K562 (cell line): ENCODE measurements around the gene F11R. TPM values are rescaled to one million over a fixed set of nuclear protein-coding genes. Genes with fewer than 3 reads are reported as not detected.

ENCODE experiments used
- ATAC-seq: fragments of 200-7000 bp; cut with Tn5 transposase; 3 replicates; pipeline ENCODE4 v1.9.1; 2020; ENCODE audit warnings: moderate library complexity
- BruUV-seq: library from RNA; stranded (reverse); fragments of 400-500 nt; replicated peaks from 2 replicates; lab custom pipeline; 2021; lab: Mats Ljungman, UMichigan
- CTCF ChIA-PET: fragments of 300-600 bp; formaldehyde crosslinking; extraction: SDS; loops from one replicate; lab custom pipeline; 2021; ENCODE audit warnings: low intra/inter-chr PET ratio; lab: Yijun Ruan, JAX
- POLR2A ChIA-PET: fragments of 300-600, 350-650 bp; sonication (Branson Sonifier 250); formaldehyde crosslinking; extraction: SDS; loops from one replicate; lab custom pipeline; 2021; ENCODE audit warnings: antibody characterized with exemption, inconsistent platforms; lab: Yijun Ruan, JAX
- DNase-seq, 4 experiments: peaks; one replicate each; pipeline versions ENCODE4 v3.0.0 to v3.0.0-alpha.2; 2011 to 2018; ENCODE audit warnings: low spot score in 3 of 4, mixed read lengths in 3 of 4; ENCODE audit errors: extremely low read depth in 1 of 4
- FAIRE-seq: peaks from 2 replicates; lab custom pipeline; 2011; peaks lifted over from hg19 to GRCh38; lab: Jason Lieb, UNC
- H2AFZ ChIP-seq: 2 replicates; pipeline ENCODE4 v1.6.0; 2011; ENCODE audit warnings: low read depth, low read length, control low read depth, inconsistent platforms
- H3K27ac ChIP-seq: fragments of 200-600 bp; 3 replicates; pipeline ENCODE4 v1.8.0; 2011; ENCODE audit warnings: low read depth, mild to moderate bottlenecking, control low read depth, inconsistent platforms, low read length, moderate library complexity, mixed read lengths; ENCODE audit errors: extremely low read depth
- H3K27me3 ChIP-seq, 2 experiments: fragments of 300-600 bp in 1 of 2; 2 replicates in 1 of 2; 3 replicates in 1 of 2; pipeline versions ENCODE4 v1.6.0 to v1.8.0; 2011; ENCODE audit warnings: inconsistent platforms in 2 of 2, low read length in 2 of 2, mild to moderate bottlenecking in 1 of 2, mixed read lengths in 1 of 2, moderate library complexity in 1 of 2; ENCODE audit not compliant: control insufficient read depth in 2 of 2, insufficient read depth in 2 of 2
- H3K36me3 ChIP-seq: fragments of 300-600 bp; 3 replicates; pipeline ENCODE4 v1.8.0; 2011; ENCODE audit warnings: mild to moderate bottlenecking, low read length, inconsistent platforms; ENCODE audit not compliant: control insufficient read depth, insufficient read depth
- H3K4me1 ChIP-seq, 2 experiments: fragments of 200-600 bp in 1 of 2; replicated peaks in 1 of 2; 2 replicates in 1 of 2; 3 replicates in 1 of 2; pipeline versions ENCODE4 v1.5.1 to v1.8.0; 2011; ENCODE audit warnings: inconsistent platforms in 2 of 2, low read length in 2 of 2, mild to moderate bottlenecking in 1 of 2, mixed read lengths in 1 of 2, moderate library complexity in 1 of 2; ENCODE audit not compliant: control insufficient read depth in 2 of 2, insufficient read depth in 2 of 2
- H3K4me2 ChIP-seq: 2 replicates; pipeline ENCODE4 v1.6.1; 2011; ENCODE audit warnings: low read length, control low read depth, inconsistent platforms, mixed read lengths; ENCODE audit not compliant: insufficient read depth
- H3K4me3 ChIP-seq: fragments of 200-600 bp; sonication (generic), shearing (Covaris generic); 2 replicates; pipeline ENCODE4 v1.5.1; 2016; ENCODE audit warnings: control low read depth, inconsistent platforms
- H3K79me2 ChIP-seq: fragments of 200-600 bp; 3 replicates; pipeline ENCODE4 v1.8.0; 2011; ENCODE audit warnings: low read length, inconsistent platforms; ENCODE audit not compliant: control insufficient read depth, insufficient read depth
- H3K9ac ChIP-seq, 2 experiments: 2 replicates each; pipeline versions ENCODE4 v1.6.0 to v1.6.1; 2011; ENCODE audit warnings: low read depth in 2 of 2, low read length in 2 of 2, control low read depth in 1 of 2, inconsistent platforms in 1 of 2, mild to moderate bottlenecking in 1 of 2, mixed read lengths in 1 of 2; ENCODE audit not compliant: insufficient read depth in 1 of 2
- H3K9me1 ChIP-seq: one replicate; pipeline ENCODE4 v1.6.0; 2011; ENCODE audit warnings: inconsistent platforms, mild to moderate bottlenecking, low read length, moderate library complexity; ENCODE audit not compliant: control insufficient read depth, insufficient read depth
- H3K9me3 ChIP-seq: replicated peaks from 2 replicates; pipeline ENCODE4 v1.5.1; 2011; ENCODE audit warnings: low read depth, low read length, inconsistent platforms; ENCODE audit not compliant: control insufficient read depth, insufficient read depth
- H4K20me1 ChIP-seq: replicated peaks from 2 replicates; pipeline ENCODE4 v1.6.1; 2011; ENCODE audit warnings: low read length, inconsistent platforms, mixed read lengths; ENCODE audit not compliant: control insufficient read depth, insufficient read depth
- E2F4 ChIP-seq: sonication (generic); formaldehyde crosslinking; IDR thresholded peaks from 2 replicates; pipeline ENCODE4 v1.8.0; 2022; ENCODE audit warnings: mild to moderate bottlenecking, low read depth, missing genetic modification reagents
- NFE2L1 ChIP-seq: fragments of 450-650 bp; IDR thresholded peaks from 2 replicates; pipeline ENCODE4 v1.6.1; 2016; ENCODE audit warnings: missing genetic modification characterization, low read depth, mild to moderate bottlenecking, missing compliant biosample characterization, moderate library complexity, borderline replicate concordance
- NR2C1 ChIP-seq, 2 experiments: fragments of 450-650 bp; IDR thresholded peaks; 2 replicates each; pipeline ENCODE4 v1.6.1; 2017; ENCODE audit warnings: mild to moderate bottlenecking in 2 of 2, antibody characterized with exemption in 1 of 2, inconsistent platforms in 1 of 2, missing compliant biosample characterization in 1 of 2, missing genetic modification characterization in 1 of 2
- POLR2G ChIP-seq: fragments of 200-400 bp; formaldehyde crosslinking; IDR thresholded peaks from 2 replicates; pipeline ENCODE4 v1.6.1; 2017; ENCODE audit warnings: low read depth, mild to moderate bottlenecking, antibody characterized with exemption, low read length, moderate library complexity
- PTRF ChIP-seq: fragments of 450-650 bp; IDR thresholded peaks from 2 replicates; pipeline ENCODE4 v1.6.1; 2016; ENCODE audit warnings: mild to moderate bottlenecking, missing genetic modification characterization, missing compliant biosample characterization
- RBFOX2 ChIP-seq: fragments of 200-400 bp; formaldehyde crosslinking; IDR thresholded peaks from 2 replicates; pipeline ENCODE4 v1.6.1; 2017; ENCODE audit warnings: low read depth, mild to moderate bottlenecking, low read length, moderate library complexity
- SMARCA4 ChIP-seq: fragments of 450-650 bp; IDR thresholded peaks from 2 replicates; pipeline ENCODE4 v1.6.1; 2016
- TARDBP ChIP-seq: fragments of 450-650 bp; IDR thresholded peaks from 2 replicates; pipeline ENCODE4 v1.6.1; 2016
- TEAD2 ChIP-seq: fragments of 450-650 bp; IDR thresholded peaks from 2 replicates; pipeline ENCODE4 v1.6.1; 2016; ENCODE audit warnings: missing genetic modification characterization, control low read depth, missing compliant biosample characterization
- ZNF274 ChIP-seq: IDR thresholded peaks from 2 replicates; pipeline ENCODE4 v1.6.1; 2011; ENCODE audit warnings: low read depth, mild to moderate bottlenecking, low read length, moderate library complexity, borderline replicate concordance
- WGBS: fragments of 100-300 bp; shearing (Covaris generic); methylation state at CpG from one replicate; pipeline ENCODE4 v1.1.6; 2016; ENCODE audit warnings: low coverage, mixed read lengths; ENCODE audit not compliant: insufficient coverage; ENCODE audit errors: missing lambda C conversion rate; 5-methylcytosine and 5-hydroxymethylcytosine counted together
- in situ Hi-C: fragments of 300-500 bp; cut with MboI; formaldehyde crosslinking; loops from 4 replicates; pipeline ENCODE4 v1.15.0; 2018; ENCODE audit warnings: inconsistent platforms, mixed read lengths
- intact Hi-C: fragments of 100-400 bp; cut with micrococcal nuclease; formaldehyde crosslinking; loops from 2 replicates; pipeline ENCODE4 v1.14.2; 2022
- polyA plus RNA-seq, 8 experiments: library from polyadenylated mRNA; depleted of rRNA in 4 of 8; stranded (reverse) in 5 of 8; unstranded in 3 of 8; fragments of >200 nt; fragmentation: Nextera tagmentation in 2 of 8; fragmentation: Illumina TruSeq in 1 of 8; extraction: Ambion mirVana in 2 of 8; extraction: Trizol in 1 of 8; gene quantifications; 2 replicates each; pipeline versions ENCODE4 v1.2.1 to v1.2.3, GENCODE V29; 2011 to 2014; ENCODE audit warnings: inconsistent platforms in 1 of 8, missing spikeins in 1 of 8
- total RNA-seq, 7 experiments: library from RNA; depleted of rRNA in 6 of 7; stranded (reverse); fragments of >200 nt in 6 of 7; fragmentation: Illumina TruSeq in 2 of 7; extraction: Trizol in 2 of 7; gene quantifications; 2 replicates each; pipeline versions ENCODE4 v1.2.1 to v1.2.3, GENCODE V29; 2011 to 2021; ENCODE audit warnings: low replicate concordance in 1 of 7
- TF ChIP-seq, protein P1 (sequence below): fragments of 250-450 bp; sonication (Bioruptor Pico); IDR thresholded peaks from 2 replicates; pipeline ENCODE4 v1.9.0; 2021; ENCODE audit warnings: mild to moderate bottlenecking

F11R gene
- total and polyA plus RNA-seq, 9 of the 15 experiments (the other 6 are each of a cell fraction or from before 2014, with no cell fraction given) = 27.4 to 187 (median 52.5) TPM

GRCh38 chr1:161051219-161051618 is 30.3 kb upstream of the F11R start (continued):
- TF ChIP-seq E2F4 (no peak), NFE2L1 (no peak), TARDBP (no peak), TEAD2 (no peak)
- TF ChIP-seq, all 486 proteins: peak for 0

DNA sequence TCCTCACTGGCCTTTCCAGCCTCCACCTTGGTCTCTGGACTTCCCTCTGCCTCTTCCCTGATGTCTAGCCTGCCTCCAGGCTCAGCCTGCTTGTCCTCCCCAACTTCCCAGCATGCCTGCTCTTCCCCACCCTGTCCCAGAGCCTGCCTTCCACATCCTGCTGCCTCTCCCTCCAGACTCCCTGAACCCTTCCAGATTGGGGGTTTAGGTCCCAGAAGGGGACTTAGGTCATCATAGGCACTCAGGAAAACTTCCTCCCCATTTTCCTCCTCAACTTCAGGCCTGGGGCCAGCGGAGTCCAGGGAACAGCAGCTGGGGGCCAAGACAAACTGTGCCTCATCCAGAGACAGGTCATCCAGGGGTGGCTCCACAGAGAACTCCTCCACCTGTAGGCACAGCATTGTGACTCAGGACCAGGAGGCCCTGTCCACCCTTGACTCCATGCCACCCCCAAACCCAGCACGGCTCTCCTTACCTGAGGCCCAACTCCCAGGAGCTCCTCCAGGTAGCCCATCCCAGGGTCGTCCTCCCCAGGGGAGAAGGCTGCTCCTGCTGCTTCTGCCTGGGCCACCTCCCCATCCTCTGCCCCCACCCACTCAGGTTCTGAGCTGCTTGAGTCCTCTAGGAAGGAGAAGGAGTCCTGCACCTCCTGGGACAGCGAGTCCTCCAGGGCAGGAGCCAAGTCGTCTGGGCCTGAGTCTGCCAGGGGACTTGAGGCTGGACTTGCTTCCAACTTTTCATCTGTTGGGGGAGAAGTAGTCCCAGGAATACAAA is 28.2 kb upstream of the F11R start:
- intact Hi-C loops = no loop called here
- BruUV-seq = no TSS peak
- Histone ChIP-seq H3K27me3 (no peaks in the 10 kb centered on the region), H3K9me1 (no peaks in the 10 kb centered on the region), H3K4me3 (no peak overlapping the region), H3K9ac (peak overlapping the region in 1 of 2 experiments; percentile 22; a peak in 1 of 4 replicates), H4K20me1 (no peaks in the 10 kb centered on the region), H2AFZ (no peak overlapping the region), H3K27ac (no peak overlapping the region), H3K4me2 (no peak overlapping the region), H3K9me3 (no peaks in the 10 kb centered on the region; the same call in 1 of the 2 replicates), H3K36me3 (no peaks in the 10 kb centered on the region; the same call in 2 of the 3 replicates)
- ATAC-seq = no peak
- POLR2A ChIA-PET = interaction anchor here (0.6 kb wide), 1 partner anchor 55 kb away, joined by 3 read pairs; no protein-coding TSS in a partner anchor
- TF ChIP-seq PTRF (tag) (no peak), NR2C1 (IDR thresholded peaks at IDR 0.05) (no peak), NR2C1 (tag; IDR thresholded peaks at IDR 0.05) (no peak), RBFOX2 (0 out of 2 replicates have a peak, but pooled peaks have one; percentile 24), SMARCA4 (no peak), POLR2G (0 out of 2 replicates have a peak, but pooled peaks have one; percentile 22), ZNF274 (peak; percentile 82)
- TF ChIP-seq, protein P1, sequence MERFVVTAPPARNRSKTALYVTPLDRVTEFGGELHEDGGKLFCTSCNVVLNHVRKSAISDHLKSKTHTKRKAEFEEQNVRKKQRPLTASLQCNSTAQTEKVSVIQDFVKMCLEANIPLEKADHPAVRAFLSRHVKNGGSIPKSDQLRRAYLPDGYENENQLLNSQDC (CRISPR knock-in tag) = no peak
- TF ChIP-seq, all 486 proteins: peak for 3
- CTCF ChIA-PET = no interaction called here
- DNase-seq (no peak), FAIRE-seq (no peak)
- Histone ChIP-seq H3K79me2 (peaks cover 23% of the 10 kb centered on the region), H3K4me1 (peaks cover 11 to 15% of the 10 kb centered on the region in 2 experiments; a peak in 4 of 5 replicates)
- WGBS = 52% methylated on average over 5 of the region's 5 CpGs
- in situ Hi-C loops = no loop called here
